Left renal cortex interstitium (tissue), 4 donors: ENCODE results near the gene IVD. TPM values are rescaled to one million over a fixed set of nuclear protein-coding genes. Genes with fewer than 3 reads are reported as not detected.
A peak's percentile ranks its signal among the peaks of the same experiment; 100 is the strongest.

Experiments
- DNase-seq, 4 donors: peaks; one replicate each; pipeline ENCODE4 v3.0.0-alpha.2; 2013; ENCODE audit warnings: low read depth in 4 of 4, low spot score in 2 of 4, missing footprints in 1 of 4
- polyA plus RNA-seq, 4 donors: library from polyadenylated mRNA; unstranded; fragments of 120-200 nt; gene quantifications; one replicate each; pipeline ENCODE4 v1.2.1, GENCODE V29; 2013; ENCODE audit not compliant: insufficient read length in 4 of 4

IVD gene
- polyA plus RNA-seq, 4 donors = 57.7 to 102 (median 83.1) TPM

GRCh38 chr15:40369971-40370370 lies 35.6 kb upstream of the IVD start:
- DNase-seq = no peak

- DNase-seq = no peak
Observed at GRCh38 chr15:40372981-40373380, 32.6 kb upstream of the IVD start.

GRCh38 chr15:40377606-40378005 lies 28.0 kb upstream of the IVD start:
- DNase-seq = no peak

DNA sequence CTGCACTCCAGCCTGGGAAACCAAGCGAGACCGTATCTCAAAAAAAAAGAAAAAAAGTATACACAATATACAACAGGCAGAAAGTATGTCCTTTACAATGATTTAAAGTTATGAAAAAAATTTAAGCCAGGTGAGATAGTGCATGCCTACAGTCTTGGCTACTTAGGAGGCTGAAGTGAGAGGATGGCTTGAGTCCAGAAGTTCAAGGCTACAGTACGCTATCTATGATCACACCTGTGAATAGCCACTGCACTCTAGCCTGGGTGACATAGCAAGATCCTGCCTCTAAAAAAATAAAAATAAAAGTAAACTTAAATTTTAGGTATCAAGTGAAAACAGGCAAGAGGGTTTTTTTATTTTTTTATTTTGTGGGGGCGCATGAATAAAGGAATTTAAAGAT lies 26.2 kb upstream of the IVD start:
- DNase-seq = no peak

DNA sequence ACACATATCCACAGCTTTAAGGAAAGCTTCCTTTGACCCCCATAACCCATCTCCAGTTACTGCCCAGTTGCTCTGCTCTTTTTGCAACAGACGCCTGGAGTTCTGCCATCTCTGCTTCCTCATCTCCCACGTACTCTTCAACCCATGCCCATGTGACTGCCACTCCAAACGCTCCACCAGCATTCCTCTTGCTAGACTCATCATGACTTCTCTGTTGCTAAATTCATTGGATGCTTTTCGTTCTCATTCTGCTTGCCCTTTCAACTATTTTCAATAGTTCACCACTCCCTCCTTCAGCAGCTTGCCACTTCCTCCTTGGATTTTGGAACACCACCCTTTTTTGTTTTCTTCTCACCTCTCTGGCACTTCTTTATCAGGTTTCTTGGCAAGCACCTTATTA lies 25.7 kb upstream of the IVD start:
- DNase-seq = no peak

GRCh38 chr15:40380636-40381035 lies 25.0 kb upstream of the IVD start:
- no peak for DNase-seq

DNA sequence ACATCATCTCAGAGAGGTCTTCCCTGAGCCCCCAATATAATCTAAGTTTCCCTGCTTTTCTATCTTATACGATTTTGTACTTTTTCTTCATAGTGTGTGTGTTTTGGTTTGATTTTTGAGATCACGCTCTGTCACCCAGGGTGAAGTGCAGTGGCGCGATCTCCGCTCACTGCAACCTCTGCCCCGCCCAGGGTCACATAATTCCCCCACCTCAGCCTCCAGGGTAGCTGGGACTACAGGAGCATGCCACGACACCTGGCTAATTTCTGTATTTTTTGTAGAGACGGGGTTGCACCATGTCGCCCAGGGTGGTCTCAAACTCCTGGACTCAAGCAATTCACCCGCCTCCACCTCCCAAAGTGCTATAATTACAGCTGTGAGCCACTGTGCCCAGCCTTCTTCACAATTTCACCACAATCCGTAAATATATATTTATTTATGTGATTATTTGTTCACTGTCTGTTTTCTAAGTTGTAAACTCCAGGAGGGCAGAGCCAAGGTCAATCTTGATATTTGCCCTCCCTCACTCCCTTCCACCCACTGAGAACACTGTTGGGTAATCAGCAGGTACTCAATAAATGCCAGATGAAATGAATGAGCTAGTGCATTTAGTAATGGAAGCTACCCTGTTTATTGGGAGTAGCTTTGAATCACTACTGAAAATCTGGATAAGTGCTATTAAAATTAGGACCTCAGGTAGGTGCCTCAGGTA lies 23.6 kb upstream of the IVD start:
- no peak for DNase-seq

GRCh38 chr15:40382580-40383456 lies 22.8 kb upstream of the IVD start, which contains the start of gene KNSTRN:
KNSTRN (plus strand) TSS chr15:40382721; CDS start chr15:40382836, 115 bp downstream.
- DNase-seq = peak; percentile 68 to 92 (median 80)

DNA sequence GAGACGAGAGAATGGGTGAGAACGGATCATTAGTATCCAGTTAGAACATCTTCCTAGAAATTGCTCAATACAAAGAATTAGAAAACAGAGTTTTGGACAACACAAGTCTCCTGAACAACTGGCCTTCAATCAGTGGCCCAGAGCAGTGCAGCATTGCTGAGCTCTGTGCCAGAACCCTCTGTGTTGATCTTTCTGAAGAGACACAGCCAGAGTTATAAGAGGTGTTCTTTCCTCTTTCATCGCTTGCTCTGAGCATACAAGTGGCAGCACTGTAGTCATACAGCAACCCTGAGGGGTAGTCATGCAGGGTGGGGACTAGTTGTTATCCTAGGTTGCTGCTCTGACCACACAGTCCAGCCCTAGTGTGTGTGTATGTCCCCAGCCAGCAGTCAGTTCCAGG lies 19.1 kb upstream of the IVD start:
- no peak for DNase-seq

DNA sequence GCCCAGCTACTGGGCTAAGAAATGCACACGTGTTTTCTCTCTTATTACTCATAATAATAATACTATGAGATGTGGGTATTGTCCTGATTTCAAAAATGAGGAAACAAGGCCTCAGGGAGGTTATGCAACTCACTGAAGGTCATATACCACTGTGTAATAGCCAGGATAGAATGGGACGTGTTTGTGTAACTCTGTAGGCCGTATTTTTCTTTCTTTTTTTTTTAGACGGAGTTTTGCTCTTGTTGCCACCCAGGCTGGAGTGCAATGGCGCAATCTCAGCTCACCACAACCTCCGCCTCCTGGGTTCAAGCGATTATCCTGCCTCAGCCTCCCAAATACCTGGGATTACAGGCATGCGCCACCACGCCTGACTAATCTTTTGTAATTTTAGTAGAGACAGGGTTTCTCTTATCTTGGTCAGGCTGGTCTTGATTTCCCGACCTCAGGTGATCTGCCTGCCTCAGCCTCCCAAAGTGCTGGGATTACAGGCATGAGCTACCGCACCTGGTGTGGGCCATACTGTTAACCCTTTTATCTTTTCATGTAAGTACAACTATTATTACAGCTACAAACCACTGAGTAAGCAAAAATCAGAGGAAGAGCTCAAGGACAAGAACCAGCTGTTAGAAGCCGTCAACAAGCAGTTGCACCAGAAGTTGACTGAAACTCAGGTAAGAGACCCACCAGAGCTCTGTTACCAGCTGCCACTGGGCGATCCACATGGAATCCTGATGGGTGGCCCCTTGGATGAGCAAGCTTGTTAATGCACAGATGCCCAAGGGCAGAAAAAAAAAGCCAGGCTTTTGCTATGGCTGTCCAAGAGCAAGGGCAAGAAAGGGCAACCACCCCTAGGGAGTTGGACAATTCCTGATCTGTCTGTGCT lies 16.4 kb upstream of the IVD start:
- DNase-seq = no peak

DNA sequence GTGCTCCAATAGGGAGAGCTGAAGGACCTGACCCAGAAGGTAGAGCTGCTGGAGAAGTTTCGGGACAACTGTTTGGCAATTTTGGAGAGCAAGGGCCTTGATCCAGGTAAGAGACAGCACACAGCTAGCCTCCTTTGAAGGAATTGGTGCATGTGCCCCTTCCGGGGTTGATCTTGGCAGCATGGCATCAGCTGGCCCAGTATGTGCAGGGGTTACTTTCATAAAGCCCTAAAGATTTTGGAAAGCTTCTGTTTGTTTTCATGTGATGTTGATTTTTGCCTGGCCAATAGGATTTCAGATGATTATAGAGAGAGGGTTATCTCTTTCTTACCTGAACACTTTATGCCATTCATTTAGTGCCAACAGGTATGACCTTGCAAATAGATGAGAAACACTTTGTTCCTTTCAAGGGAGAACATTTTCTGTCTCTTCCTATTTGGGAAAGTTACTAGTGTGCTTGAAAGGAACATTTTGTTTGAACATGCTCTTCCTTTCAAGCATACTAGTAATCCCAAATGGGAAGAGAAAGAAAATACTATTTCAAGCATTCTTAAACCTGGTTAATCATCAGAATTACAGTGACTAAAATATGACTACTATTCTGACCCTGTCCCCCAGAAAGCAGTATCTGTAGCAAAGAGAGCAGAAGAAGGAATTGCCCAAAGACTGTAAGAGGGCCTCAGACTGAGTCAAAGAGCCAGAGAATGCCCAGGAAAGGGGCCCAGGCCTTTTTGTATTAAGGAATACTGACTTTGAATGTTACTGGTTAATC lies 15.6 kb upstream of the IVD start:
- DNase-seq = no peak

DNA sequence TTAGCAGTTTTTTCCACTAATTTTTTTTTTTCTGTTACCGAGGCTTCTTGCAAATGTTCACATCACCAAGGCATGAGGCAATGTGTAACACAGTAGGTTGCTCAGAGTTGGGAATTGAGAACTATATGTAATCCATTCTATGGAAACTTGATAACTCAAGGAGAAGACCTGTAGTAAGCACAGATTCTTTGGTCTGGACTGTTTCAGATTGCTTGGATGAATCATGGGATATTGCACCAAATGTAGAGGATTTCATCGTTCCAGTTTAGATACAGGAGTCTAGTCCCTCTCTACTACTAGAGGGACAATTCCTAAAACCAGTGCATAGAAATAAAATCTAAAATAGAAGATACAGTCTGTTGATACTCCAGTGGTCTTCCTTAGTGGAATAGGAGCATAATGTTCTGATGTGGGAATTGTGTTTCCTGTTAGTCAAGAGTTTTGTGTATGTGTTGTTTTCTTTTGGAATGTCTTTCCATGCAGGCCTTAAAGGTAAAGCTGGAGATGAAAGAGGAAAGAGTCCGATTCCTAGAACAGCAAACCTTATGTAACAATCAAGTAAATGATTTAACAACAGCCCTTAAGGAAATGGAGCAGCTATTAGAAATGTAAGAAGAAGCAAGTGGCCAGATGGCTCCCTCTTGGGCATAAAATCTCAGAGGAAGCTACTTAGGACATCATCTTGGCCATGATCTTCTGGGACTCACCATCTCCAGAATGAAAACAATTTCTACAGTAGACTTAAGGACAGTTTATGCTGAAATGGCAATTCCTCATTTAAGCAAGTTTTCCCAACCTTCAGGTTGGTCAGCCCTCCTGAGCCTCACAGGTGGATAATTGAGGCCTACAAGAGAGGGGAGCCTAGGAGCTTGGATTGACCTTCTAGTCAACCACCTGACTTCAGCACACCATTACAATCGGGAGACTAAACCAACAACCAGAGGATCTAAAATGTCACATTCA lies 12.3 kb upstream of the IVD start:
- no peak for DNase-seq

DNA sequence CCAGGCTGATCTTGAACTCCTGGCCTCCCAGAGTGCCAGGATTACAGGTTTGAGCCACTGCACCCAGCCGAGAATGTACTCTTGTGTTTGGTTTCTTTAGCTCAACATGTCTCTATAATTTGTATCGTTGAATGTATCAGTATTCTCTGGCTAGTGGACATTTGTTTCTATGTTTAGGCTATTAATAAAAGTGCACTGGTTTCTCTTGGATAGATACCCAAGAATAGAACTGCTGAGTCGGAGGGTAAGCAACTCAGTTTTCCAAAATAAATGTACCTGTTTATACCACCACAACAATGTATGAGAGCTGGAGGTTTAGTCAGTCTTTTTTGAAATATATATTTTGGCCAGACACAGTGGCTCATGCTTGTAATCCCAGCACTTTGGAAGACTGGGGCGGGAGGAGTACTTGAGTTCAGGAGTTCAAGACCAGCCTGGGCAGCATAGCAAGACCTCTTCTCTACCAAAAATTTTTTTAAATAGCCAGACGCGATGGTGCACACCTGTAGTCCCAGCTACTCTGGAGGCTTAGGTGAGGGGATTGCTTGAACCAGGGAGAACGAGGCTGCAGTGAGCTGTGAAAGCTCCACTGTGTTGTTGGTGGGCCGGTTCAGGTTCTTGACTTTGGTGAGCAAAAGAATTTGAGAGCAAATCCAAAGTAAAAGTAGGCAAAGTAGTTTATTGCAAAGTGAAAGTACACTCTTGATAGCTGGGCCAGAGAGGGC lies 7.7 kb upstream of the IVD start:
- DNase-seq = no peak

DNA sequence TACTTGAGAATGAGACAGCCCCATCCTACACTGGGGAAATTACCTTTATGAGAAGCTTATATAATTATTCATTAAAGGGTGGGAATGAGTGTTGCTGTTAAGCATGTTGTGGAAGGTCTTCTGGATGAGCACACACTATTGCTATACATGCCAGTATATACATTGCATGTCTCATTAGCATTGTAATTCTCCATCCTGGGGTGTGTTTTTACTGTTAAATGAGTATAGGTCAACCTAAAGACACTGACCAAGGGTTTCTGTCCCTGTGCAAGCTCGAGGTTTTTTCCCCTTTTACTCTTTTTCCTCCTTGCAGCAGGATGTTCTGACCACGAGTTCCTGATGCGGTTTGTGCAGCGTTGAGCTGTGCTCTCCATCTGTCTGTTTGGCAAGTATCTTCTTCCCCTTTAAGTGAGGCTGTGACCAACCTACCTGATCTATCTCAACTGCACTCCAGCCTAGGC lies 7.2 kb upstream of the IVD start:
- DNase-seq = no peak

GRCh38 chr15:40399370-40399769 lies 6.2 kb upstream of the IVD start:
- DNase-seq = no peak

GRCh38 chr15:40407330-40407990 lies 1.9 kb downstream of the IVD start:
- DNase-seq = no peak

- no peak for DNase-seq
Observed at GRCh38 chr15:40409366-40409765, 3.8 kb downstream of the IVD start.

DNA sequence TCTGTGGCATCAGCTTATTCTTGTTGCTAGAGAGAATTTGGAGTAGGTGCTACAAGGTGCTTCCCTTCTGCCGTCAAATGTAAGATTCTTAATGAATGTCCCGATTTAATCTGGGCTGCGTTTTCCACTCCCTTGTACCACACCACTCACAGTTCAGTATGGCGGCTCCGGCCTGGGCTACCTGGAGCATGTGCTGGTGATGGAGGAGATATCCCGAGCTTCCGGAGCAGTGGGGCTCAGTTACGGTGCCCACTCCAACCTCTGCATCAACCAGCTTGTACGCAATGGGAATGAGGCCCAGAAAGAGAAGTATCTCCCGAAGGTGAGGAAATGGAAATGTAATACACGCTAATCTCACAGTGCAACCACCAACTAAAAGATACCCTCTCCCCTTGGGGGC lies 4.9 kb downstream of the IVD start:
- DNase-seq = no peak
